Loucy (cell line): Measurements from ENCODE around the gene CHD9NB.

Experiments used
- CTCF ChIP-seq: fragments of 200-600 bp; sonication (generic); conservative IDR thresholded peaks from 2 replicates; pipeline ENCODE4 v1.5.1; 2014; ENCODE audit warnings: mild to moderate bottlenecking, antibody characterized with exemption, low read length
- EZH2phosphoT487 ChIP-seq: fragments of 200-600 bp; IDR thresholded peaks from 2 replicates; pipeline ENCODE4 v1.6.1; 2018; ENCODE audit warnings: antibody characterized with exemption, mild to moderate bottlenecking, moderate library complexity, borderline replicate concordance

- no peak for TF ChIP-seq CTCF
- no peak for TF ChIP-seq EZH2phosphoT487
Observed at GRCh38 chr16:53100131-53100748, 47.5 kb upstream of the CHD9NB start.
